Mucosa of descending colon (tissue), 3 donors: ENCODE measurements around the gene KANK4. TPM values are rescaled to one million over a fixed set of nuclear protein-coding genes. Genes with fewer than 3 reads are reported as not detected.

Source experiments
- ATAC-seq: fragments of 200-7000 bp; cut with Tn5 transposase; one replicate; pipeline ENCODE4 v1.9.1; 2020; ENCODE audit warnings: mild to moderate bottlenecking, moderate library complexity
- DNase-seq, 3 donors: peaks; one replicate each; pipeline ENCODE4 v3.0.0-alpha.2; 2020
- H3K36me3 ChIP-seq: fragments of 200-600 bp; one replicate; pipeline ENCODE4 v1.8.0; 2021; ENCODE audit warnings: low read depth, mild to moderate bottlenecking
- H3K4me1 ChIP-seq: fragments of 200-600 bp; one replicate; pipeline ENCODE4 v1.8.0; 2021; ENCODE audit warnings: low read depth, mild to moderate bottlenecking
- H3K4me3 ChIP-seq: fragments of 200-600 bp; one replicate; pipeline ENCODE4 v1.8.0; 2021; ENCODE audit warnings: mild to moderate bottlenecking
- H3K9me3 ChIP-seq: fragments of 200-600 bp; one replicate; pipeline ENCODE4 v1.8.0; 2021; ENCODE audit warnings: mild to moderate bottlenecking
- CTCF ChIP-seq: fragments of 200-600 bp; IDR thresholded peaks from one replicate; pipeline ENCODE4 v1.8.0; 2022; ENCODE audit warnings: antibody characterized with exemption, mild to moderate bottlenecking
- intact Hi-C, 2 donors: fragments of 100-400 bp; cut with DNase I in 1 of 2; cut with micrococcal nuclease in 1 of 2; formaldehyde crosslinking; loops; one replicate each; pipeline versions ENCODE4 v1.11.0 to v1.11.1; 2022; cut with DNase I, micrococcal nuclease
- total RNA-seq, 3 donors: library from RNA; stranded (reverse); fragmentation: NEBNext Ultra II Directional in 2 of 3; extraction: Animal tissue kit (Norgen Biotek cat#: 25700) in 2 of 3; gene quantifications; one replicate each; pipeline versions ENCODE4 v1.2.1 to v1.2.4, GENCODE V29; 2021 to 2023
- donor health status: DM: no; HTN: no; CAD: no; lungs with moderate emphysema.
- donor health status: DM: no; HTN: no; CAD: no.
- donor health status: DM: no; HTN: yes; CAD: no.

The KANK4 gene
- total RNA-seq, 3 donors from 2014 or later = 1.6 to 2.6 (median 1.7) TPM

GRCh38 chr1:62355095-62355494 is 35.9 kb upstream of the KANK4 start:
- Histone ChIP-seq H3K9me3 (no peaks in the 10 kb centered on the region), H3K36me3 (no peaks in the 10 kb centered on the region), H3K4me1 (no peaks in the 10 kb centered on the region), H3K4me3 (no peak overlapping the region)
- DNase-seq = no peak
- intact Hi-C loops = no loop called here
- ATAC-seq = no peak
- TF ChIP-seq CTCF = no peak

- intact Hi-C loops = no loop called here
- Histone ChIP-seq H3K9me3 (no peaks in the 10 kb centered on the region), H3K4me1 (no peaks in the 10 kb centered on the region), H3K4me3 (no peak overlapping the region), H3K36me3 (no peaks in the 10 kb centered on the region)
- ATAC-seq = no peak
- DNase-seq = no peak
- TF ChIP-seq CTCF = no peak
These were observed 34.6 kb upstream of the KANK4 start for GRCh38 chr1:62353853-62354252.

- Histone ChIP-seq H3K36me3 (no peaks in the 10 kb centered on the region), H3K4me3 (no peak overlapping the region), H3K4me1 (no peaks in the 10 kb centered on the region), H3K9me3 (no peaks in the 10 kb centered on the region)
- intact Hi-C loops = no loop called here
- TF ChIP-seq CTCF = no peak
- ATAC-seq (no peak), DNase-seq (no peak)
These were observed 33.2 kb upstream of the KANK4 start for GRCh38 chr1:62352387-62352786.

- DNase-seq (no peak), ATAC-seq (no peak)
- H3K36me3 ChIP-seq = no peaks in the 10 kb centered on the region
- no peaks in the 10 kb centered on the region for H3K4me1 ChIP-seq
- no peak overlapping the region for H3K4me3 ChIP-seq
- intact Hi-C loops = no loop called here
- TF ChIP-seq CTCF = no peak
- no peaks in the 10 kb centered on the region for H3K9me3 ChIP-seq
These were observed 30.4 kb upstream of the KANK4 start for GRCh38 chr1:62349470-62350233.

- no peaks in the 10 kb centered on the region for H3K9me3 ChIP-seq
- no peak overlapping the region for H3K4me3 ChIP-seq
- no peak for TF ChIP-seq CTCF
- H3K36me3 ChIP-seq = no peaks in the 10 kb centered on the region
- no peaks in the 10 kb centered on the region for H3K4me1 ChIP-seq
- DNase-seq (no peak), ATAC-seq (no peak)
- intact Hi-C loops = no loop called here
These were observed 27.7 kb upstream of the KANK4 start for GRCh38 chr1:62346886-62347285.
